WI38 (cell line): ENCODE measurements around the gene EXOC4.

Experiments
- H3K4me3 ChIP-seq: 2 replicates; pipeline ENCODE4 v1.5.1; 2011; ENCODE audit warnings: low read depth, mild to moderate bottlenecking, control low read depth, low read length
- TF ChIP-seq, protein P1 (sequence below): IDR thresholded peaks from 2 replicates; pipeline ENCODE4 v1.5.1; 2012; ENCODE audit warnings: low read depth, mild to moderate bottlenecking, control low read depth, low read length

EXOC4 gene

DNA sequence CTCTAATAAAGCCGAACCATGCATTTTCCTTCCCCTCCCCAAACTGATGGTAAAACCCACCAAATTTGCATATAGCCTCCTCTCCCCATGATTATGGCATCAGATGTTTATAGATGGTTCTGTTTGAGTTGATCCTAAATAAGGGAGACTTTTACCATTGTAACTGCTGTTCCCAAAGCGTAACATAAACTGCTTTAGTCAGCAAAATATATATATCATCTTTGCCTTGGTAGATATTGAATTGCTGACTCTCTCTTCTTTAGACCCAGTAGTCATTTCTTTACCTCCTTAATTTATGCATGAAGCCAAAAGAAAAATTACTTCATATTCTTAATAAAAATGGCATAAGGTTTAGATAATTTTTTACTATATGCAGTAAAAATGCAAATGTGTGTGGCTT lies 788.1 kb downstream of the EXOC4 start:
- no peak overlapping the region for H3K4me3 ChIP-seq
- TF ChIP-seq, protein P1, sequence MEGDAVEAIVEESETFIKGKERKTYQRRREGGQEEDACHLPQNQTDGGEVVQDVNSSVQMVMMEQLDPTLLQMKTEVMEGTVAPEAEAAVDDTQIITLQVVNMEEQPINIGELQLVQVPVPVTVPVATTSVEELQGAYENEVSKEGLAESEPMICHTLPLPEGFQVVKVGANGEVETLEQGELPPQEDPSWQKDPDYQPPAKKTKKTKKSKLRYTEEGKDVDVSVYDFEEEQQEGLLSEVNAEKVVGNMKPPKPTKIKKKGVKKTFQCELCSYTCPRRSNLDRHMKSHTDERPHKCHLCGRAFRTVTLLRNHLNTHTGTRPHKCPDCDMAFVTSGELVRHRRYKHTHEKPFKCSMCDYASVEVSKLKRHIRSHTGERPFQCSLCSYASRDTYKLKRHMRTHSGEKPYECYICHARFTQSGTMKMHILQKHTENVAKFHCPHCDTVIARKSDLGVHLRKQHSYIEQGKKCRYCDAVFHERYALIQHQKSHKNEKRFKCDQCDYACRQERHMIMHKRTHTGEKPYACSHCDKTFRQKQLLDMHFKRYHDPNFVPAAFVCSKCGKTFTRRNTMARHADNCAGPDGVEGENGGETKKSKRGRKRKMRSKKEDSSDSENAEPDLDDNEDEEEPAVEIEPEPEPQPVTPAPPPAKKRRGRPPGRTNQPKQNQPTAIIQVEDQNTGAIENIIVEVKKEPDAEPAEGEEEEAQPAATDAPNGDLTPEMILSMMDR = no peak

DNA sequence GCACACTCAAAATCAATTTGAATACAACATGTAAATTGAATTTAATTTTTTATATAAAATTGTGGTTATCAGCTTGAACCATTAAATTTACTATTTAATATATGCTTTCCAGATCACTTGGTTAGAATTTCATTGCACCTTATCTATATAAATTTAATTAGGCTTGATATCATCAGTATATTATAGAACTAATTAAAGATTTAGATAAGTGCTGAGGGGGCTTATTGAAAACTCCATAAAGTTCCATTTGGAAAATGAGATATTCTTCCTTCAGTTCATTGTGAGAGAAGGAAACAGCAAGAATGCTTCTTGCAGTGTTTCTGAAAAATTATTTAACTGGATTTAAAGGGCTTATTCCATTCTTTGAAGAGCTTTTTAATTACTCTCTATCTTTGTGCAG lies 788.6 kb downstream of the EXOC4 start:
- no peak overlapping the region for H3K4me3 ChIP-seq
- TF ChIP-seq, protein P1 = no peak

DNA sequence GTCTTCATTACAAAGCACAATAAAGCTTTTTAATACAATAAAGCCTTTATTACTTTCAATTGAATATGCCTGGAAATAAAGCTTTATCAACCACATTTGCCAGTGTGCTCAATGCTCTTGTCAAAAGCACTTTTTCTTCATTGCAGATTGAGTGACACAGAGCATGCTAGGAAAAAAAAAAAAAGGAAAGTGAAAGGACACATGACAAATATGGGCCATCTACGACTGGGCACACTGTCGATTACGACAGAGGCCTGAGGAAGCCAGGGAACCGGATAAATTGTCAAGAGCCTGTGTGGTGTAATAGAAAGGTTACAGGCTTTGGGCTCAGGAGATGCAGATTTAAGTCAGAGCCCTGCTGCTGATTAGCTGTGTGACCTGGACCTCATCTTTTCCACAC lies 789.4 kb downstream of the EXOC4 start:
- no peak overlapping the region for H3K4me3 ChIP-seq
- TF ChIP-seq, protein P1 = no peak

DNA sequence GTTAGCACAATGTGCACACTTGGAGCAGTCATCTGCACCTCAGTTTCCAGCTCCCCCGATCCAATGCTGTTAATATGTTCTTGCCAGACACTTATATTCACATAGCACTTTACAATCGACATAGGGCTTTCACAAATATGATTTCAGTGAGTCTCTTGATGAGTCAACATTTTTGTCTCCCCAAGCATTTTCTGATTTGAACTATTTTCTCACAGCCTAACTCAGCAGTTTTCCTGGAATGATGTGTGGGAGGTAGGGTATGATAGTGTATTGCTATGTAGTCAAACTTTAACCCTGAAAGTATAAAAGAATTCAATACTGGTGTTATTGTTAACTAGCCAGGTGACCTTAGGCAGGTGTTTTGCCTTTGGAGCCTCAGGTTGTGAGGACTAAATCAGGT lies 791.8 kb downstream of the EXOC4 start:
- H3K4me3 ChIP-seq = no peak overlapping the region
- TF ChIP-seq, protein P1 = no peak

DNA sequence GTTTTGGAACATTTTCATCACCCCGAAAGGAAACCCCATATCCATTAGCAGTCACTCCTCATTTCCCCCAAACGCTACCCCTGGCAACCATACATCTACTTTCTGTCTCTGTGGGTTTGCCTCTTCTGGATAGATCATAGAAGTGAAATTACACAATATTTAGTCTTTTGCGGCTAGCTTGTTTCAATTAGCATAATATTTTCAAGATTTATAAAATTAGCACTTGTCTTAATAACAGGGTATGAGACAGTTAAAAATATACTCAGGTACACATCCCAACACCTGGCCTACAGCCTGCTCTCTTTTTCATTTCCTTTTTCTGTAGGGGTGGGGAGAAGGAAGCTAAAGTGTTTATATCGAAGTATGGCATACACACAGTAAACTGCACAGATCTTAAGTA lies 792.8 kb downstream of the EXOC4 start:
- no peak overlapping the region for H3K4me3 ChIP-seq
- TF ChIP-seq, protein P1 = no peak

DNA sequence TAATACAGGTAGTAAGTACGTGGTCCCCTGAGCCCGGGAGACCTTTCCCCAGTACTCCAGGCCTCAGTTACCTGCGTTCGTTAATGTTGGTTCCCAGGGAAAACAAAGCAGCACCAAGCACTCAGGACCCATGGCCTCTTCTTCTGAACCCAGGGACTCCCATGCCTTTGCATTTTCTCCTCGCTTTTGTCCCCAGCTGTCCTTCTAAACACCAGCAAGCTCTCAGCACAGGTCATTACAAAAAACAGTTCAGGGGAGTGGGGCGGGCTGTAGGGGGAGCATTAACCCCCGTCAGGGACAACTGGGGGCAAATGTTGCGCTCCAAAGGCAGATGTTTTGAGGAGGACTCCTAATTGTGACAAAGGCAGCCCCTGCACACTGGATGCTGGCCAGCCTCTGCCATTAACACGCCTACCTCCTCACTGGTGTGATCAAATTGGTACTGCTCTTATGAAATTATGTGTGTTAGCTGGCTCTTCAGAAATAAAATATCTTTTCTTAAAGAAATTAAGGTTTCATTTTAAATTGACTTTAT lies 793.8 kb downstream of the EXOC4 start:
- TF ChIP-seq, protein P1 = no peak
- H3K4me3 ChIP-seq = no peak overlapping the region

DNA sequence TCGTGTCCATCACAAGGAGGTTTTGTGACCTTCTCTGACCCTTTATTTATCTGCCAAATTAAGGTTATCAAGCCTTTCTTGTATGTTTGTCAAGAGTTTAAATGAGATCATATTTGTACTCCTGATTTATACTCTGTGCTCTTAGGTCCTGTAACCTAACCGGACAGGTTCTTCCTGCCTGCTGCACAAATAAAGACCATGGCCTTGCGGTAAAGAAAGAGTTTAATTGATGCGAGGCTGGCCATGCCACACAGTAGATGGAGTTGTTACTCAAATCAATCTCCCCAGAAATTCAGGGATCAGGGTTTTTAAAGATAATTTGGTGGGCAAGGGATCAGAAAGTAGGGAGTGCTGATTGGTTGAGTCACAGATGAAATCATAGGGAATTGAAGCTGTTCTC lies 794.8 kb downstream of the EXOC4 start:
- no peak overlapping the region for H3K4me3 ChIP-seq
- TF ChIP-seq, protein P1 = no peak
